Activated effector memory CD4-positive, alpha-beta T cell treated with anti-CD3 and anti-CD28 coated beads, Interleukin-2, amount 50 U/mL, for 16 hours (primary cell): ENCODE results near the gene SRXN1.

Experiments used
- DNase-seq: peaks from one replicate; pipeline ENCODE4 v3.0.0-alpha.2; 2020

SRXN1 gene

GRCh38 chr20:602111-602970, 50.7 kb downstream of the SRXN1 start:
- no peak for DNase-seq

- no peak for DNase-seq
Observed at GRCh38 chr20:600736-601135, 52.3 kb downstream of the SRXN1 start.

- DNase-seq = no peak
Observed at GRCh38 chr20:600141-600540, 52.9 kb downstream of the SRXN1 start.

- peak; percentile 55 for DNase-seq
Observed at GRCh38 chr20:598133-598850, 54.7 kb downstream of the SRXN1 start.

GRCh38 chr20:597560-597959, 55.4 kb downstream of the SRXN1 start:
- no peak for DNase-seq
